ENCODE results near the gene PLA2G1B. TPM values are rescaled to one million over a fixed set of nuclear protein-coding genes. Genes with fewer than 3 reads are reported as not detected.

Gene PLA2G1B
- total and polyA plus RNA-seq, 9 of the 15 experiments (the other 6 are each of a cell fraction or from before 2014, with no cell fraction given), result 1.4 TPM; not detected in 8

DNA sequence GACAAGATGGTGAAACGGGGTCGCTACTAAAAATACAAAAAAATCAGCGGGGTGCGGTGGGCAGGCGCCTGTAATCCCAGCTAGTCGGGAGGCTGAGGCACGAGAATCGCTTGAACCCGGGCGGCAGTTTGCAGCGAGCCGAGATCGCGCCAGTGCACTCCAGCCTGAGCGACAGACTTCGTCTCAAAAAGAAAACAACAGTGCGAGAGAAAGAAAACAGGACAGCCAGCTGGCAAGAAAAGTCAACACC lies 35.2 kb downstream of the PLA2G1B start (continued):
- 0 out of 2 replicates have a peak, but pooled peaks have one; percentile 42 for TF ChIP-seq TGIF2 (CRISPR knock-in tag; IDR thresholded peaks at IDR 0.05)
- TF ChIP-seq ADNP (tag; IDR thresholded peaks at IDR 0.05), result peak; percentile 99
- 0 out of 2 replicates have a peak, but pooled peaks have one; percentile 44 for TF ChIP-seq ZNF764 (CRISPR knock-in tag; IDR thresholded peaks at IDR 0.05; ENCODE audit: low read depth)
- TF ChIP-seq SMAD1 (IDR thresholded peaks at IDR 0.05; ENCODE audit: low read depth, low read length, partially characterized antibody), result no peak
- TF ChIP-seq NCOA1 (IDR thresholded peaks at IDR 0.05; ENCODE audit: low read depth), result 0 out of 2 replicates have a peak, but pooled peaks have one; percentile 4
- 0 out of 2 replicates have a peak, but pooled peaks have one; percentile 7 for TF ChIP-seq OTX1 (CRISPR knock-in tag; IDR thresholded peaks at IDR 0.05)
- TF ChIP-seq LARP7 (IDR thresholded peaks at IDR 0.05), result 0 out of 2 replicates have a peak, but pooled peaks have one; percentile 51
- TF ChIP-seq ZC3H8 (IDR thresholded peaks at IDR 0.05), result no peak
- TF ChIP-seq MYBL2 (IDR thresholded peaks at IDR 0.05; ENCODE audit: low read depth), result no peak
- no peak for TF ChIP-seq MYBL2 (CRISPR knock-in tag; IDR thresholded peaks at IDR 0.05; ENCODE audit: borderline replicate concordance)
- TF ChIP-seq, protein P1, sequence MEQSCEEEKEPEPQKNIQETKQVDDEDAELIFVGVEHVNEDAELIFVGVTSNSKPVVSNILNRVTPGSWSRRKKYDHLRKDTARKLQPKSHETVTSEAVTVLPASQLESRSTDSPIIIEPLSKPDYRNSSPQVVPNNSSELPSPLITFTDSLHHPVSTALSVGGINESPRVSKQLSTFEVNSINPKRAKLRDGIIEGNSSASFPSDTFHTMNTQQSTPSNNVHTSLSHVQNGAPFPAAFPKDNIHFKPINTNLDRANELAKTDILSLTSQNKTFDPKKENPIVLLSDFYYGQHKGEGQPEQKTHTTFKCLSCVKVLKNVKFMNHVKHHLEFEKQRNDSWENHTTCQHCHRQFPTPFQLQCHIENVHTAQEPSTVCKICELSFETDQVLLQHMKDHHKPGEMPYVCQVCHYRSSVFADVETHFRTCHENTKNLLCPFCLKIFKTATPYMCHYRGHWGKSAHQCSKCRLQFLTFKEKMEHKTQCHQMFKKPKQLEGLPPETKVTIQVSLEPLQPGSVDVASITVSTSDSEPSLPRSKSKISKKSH (CRISPR knock-in tag; IDR thresholded peaks at IDR 0.05), result no peak
- TF ChIP-seq POLR3A (IDR thresholded peaks at IDR 0.05; ENCODE audit: borderline replicate concordance, extremely low read depth, insufficient read depth, insufficient read length), result peak; percentile 35
- TF ChIP-seq ZNF707 (CRISPR knock-in tag; conservative IDR thresholded peaks at IDR 0.05), result no peak

Data from K562 (cell line).